Naive thymus-derived CD4-positive, alpha-beta T cell (primary cell): Measurements from ENCODE around the gene GPR149. TPM values are rescaled to one million over a fixed set of nuclear protein-coding genes. Genes with fewer than 3 reads are reported as not detected.

ENCODE experiments used
- ATAC-seq: fragments of 150-1000 bp; cut with Tn5 transposase; 2 replicates; pipeline ENCODE4 v1.10.0; 2021; ENCODE audit warnings: mild to moderate bottlenecking, moderate library complexity
- CTCF ChIA-PET: fragments of 350-600 bp; sonication (Branson Sonifier 250); formaldehyde crosslinking; loops from one replicate; lab custom pipeline; 2021; ENCODE audit warnings: antibody characterized with exemption; lab: Charles Lee
- POLR2A ChIA-PET: fragments of 350-600 bp; sonication (Branson Sonifier 250); formaldehyde crosslinking; loops from one replicate; lab custom pipeline; 2021; ENCODE audit warnings: antibody characterized with exemption, inconsistent platforms; lab: Charles Lee
- DNase-seq, 9 donors: peaks; one replicate each; pipeline versions ENCODE4 v3.0.0 to v3.0.0-alpha.2; 2020 to 2022; ENCODE audit warnings: mixed read lengths in 1 of 9
- H3K27ac ChIP-seq: one replicate; pipeline ENCODE4 v1.7.0; 2013; ENCODE audit warnings: mild to moderate bottlenecking, low read depth, low read length, moderate library complexity
- H3K27me3 ChIP-seq, 2 donors: one replicate each; pipeline ENCODE4 v1.7.0; 2013; ENCODE audit warnings: low read length in 2 of 2, mild to moderate bottlenecking in 2 of 2, moderate library complexity in 2 of 2; ENCODE audit not compliant: control insufficient read depth in 2 of 2, insufficient read depth in 2 of 2
- H3K36me3 ChIP-seq, 3 experiments: 1 replicate in 2 of 3; 2 replicates in 1 of 3; pipeline ENCODE4 v1.7.0; 2013; ENCODE audit warnings: low read length in 3 of 3, mild to moderate bottlenecking in 3 of 3, moderate library complexity in 1 of 3; ENCODE audit not compliant: insufficient read depth in 3 of 3, control insufficient read depth in 2 of 3
- H3K4me1 ChIP-seq, 2 donors: one replicate each; pipeline ENCODE4 v1.7.0; 2013; ENCODE audit warnings: low read length in 2 of 2, mild to moderate bottlenecking in 2 of 2, moderate library complexity in 1 of 2; ENCODE audit not compliant: control insufficient read depth in 2 of 2, insufficient read depth in 2 of 2
- H3K4me3 ChIP-seq: 2 replicates; pipeline ENCODE4 v1.7.0; 2013; ENCODE audit warnings: mild to moderate bottlenecking, low read length
- H3K9me3 ChIP-seq, 3 experiments: 1 replicate in 2 of 3; 2 replicates in 1 of 3; pipeline ENCODE4 v1.7.0; 2013; ENCODE audit warnings: low read length in 3 of 3; ENCODE audit not compliant: control insufficient read depth in 2 of 3
- H3K27ac Mint-ChIP-seq, 9 donors: one replicate each; pipeline ENCODE4 v1.8.0; 2020 to 2022; ENCODE audit warnings: mixed read lengths in 9 of 9, mild to moderate bottlenecking in 8 of 9, moderate library complexity in 5 of 9, inconsistent platforms in 2 of 9
- H3K27me3 Mint-ChIP-seq, 5 donors: one replicate each; pipeline ENCODE4 v1.8.0; 2021 to 2022; ENCODE audit warnings: mixed read lengths in 5 of 5, mild to moderate bottlenecking in 1 of 5
- H3K36me3 Mint-ChIP-seq, 5 donors: one replicate each; pipeline ENCODE4 v1.8.0; 2020 to 2022; ENCODE audit warnings: mixed read lengths in 5 of 5, mild to moderate bottlenecking in 3 of 5, inconsistent platforms in 1 of 5
- H3K4me1 Mint-ChIP-seq, 7 donors: one replicate each; pipeline ENCODE4 v1.8.0; 2020 to 2022; ENCODE audit warnings: mixed read lengths in 7 of 7, mild to moderate bottlenecking in 3 of 7, inconsistent platforms in 1 of 7
- H3K4me3 Mint-ChIP-seq, 10 donors: one replicate each; pipeline ENCODE4 v1.8.0; 2020 to 2022; ENCODE audit warnings: mild to moderate bottlenecking in 10 of 10, mixed read lengths in 10 of 10, moderate library complexity in 6 of 10, inconsistent platforms in 2 of 10
- H3K9me3 Mint-ChIP-seq, 11 donors: one replicate each; pipeline ENCODE4 v1.8.0; 2020 to 2022; ENCODE audit warnings: mixed read lengths in 11 of 11, mild to moderate bottlenecking in 4 of 11, inconsistent platforms in 1 of 11, moderate library complexity in 1 of 11
- intact Hi-C, 2 donors: fragments of 100-400 bp; cut with micrococcal nuclease; formaldehyde crosslinking; loops; one replicate each; pipeline ENCODE4 v1.15.1; 2023
- polyA plus RNA-seq, 2 donors: library from polyadenylated mRNA; unstranded; fragments of 300-500 nt; fragmentation: Illumina TruSeq; gene quantifications; one replicate each; pipeline ENCODE4 v1.2.3, GENCODE V29; 2021
- total RNA-seq, 6 experiments: library from RNA in 5 of 6; stranded (reverse) in 5 of 6; gene quantifications; 1 replicate in 5 of 6; 2 replicates in 1 of 6; pipeline ENCODE4 v1.2.3 and lab custom pipeline; 2021 to 2026

Gene GPR149
- total and polyA plus RNA-seq, 7 experiments from 2014 or later = not detected

GRCh38 chr3:154431043-154431442 is 1.1 kb upstream of the GPR149 start:
- ATAC-seq (no peak), DNase-seq (no peak)
- no peaks in the 10 kb centered on the region for H3K9me3 ChIP-seq
- POLR2A ChIA-PET = no interaction called here
- H3K4me1 ChIP-seq = no peaks in the 10 kb centered on the region
- Mint-ChIP-seq H3K4me1 (peaks cover 0 to 7% (median 0%) of the 10 kb centered on the region in 7 donors), H3K27me3 (peaks cover 39 to 44% (median 42%) of the 10 kb centered on the region in 5 donors), H3K36me3 (peaks cover 0 to 5% (median 0%) of the 10 kb centered on the region in 5 donors), H3K27ac (no peak overlapping the region), H3K4me3 (no peak overlapping the region), H3K9me3 (peaks cover 0 to 6% (median 3%) of the 10 kb centered on the region in 11 donors)
- CTCF ChIA-PET = no interaction called here
- H3K27me3 ChIP-seq = no peaks in the 10 kb centered on the region
- no peak overlapping the region for H3K27ac ChIP-seq
- intact Hi-C loops = no loop called here
- no peaks in the 10 kb centered on the region for H3K36me3 ChIP-seq
- H3K4me3 ChIP-seq = no peak overlapping the region

DNA sequence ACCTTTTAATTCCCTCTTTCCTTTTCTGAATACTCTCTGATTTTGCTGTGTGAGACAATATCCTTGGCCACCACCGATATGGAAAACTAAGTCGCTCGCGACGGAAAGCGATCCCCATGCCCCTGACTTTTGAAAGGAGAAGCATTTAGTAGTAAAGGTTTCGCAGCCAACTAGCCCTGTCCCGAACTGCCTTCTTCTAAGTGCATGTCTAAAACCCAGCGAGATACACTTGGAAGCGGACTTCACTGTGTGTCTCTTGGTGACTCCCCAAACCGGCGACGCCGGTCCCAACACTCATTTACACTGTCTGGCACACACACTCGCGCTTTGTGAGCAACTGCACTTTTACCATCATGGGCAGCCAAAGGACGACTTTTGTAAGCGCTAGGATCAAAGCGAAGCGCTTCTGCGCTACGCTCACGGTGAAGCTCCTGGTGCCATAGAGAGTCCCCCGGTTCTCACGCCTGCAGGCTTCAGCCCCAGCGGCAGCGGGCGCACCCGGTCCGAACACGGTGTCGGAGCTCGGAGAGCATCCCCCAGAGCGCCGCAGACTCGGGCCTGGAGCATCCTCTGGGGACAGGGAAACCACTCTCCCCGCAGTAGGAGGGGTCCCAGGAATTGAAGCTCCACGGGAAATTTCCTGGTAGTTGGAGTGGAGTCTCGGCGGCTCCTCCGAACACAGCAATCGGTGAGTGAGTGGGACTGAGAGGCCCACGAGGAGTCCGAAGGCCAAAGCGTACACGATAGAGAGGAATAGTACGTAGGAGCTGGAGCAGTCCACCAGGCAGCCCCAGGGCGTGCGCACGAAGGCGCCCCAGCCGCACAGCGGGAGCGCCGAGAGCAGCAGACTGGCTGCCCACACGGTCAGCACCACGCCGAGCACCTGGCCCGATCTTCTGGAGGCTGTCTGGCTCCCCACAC is 1.4 kb downstream of the GPR149 start:
- Histone ChIP-seq H3K27me3 (no peaks in the 10 kb centered on the region), H3K36me3 (no peaks in the 10 kb centered on the region), H3K4me3 (no peak overlapping the region), H3K27ac (no peak overlapping the region), H3K9me3 (no peaks in the 10 kb centered on the region), H3K4me1 (no peaks in the 10 kb centered on the region)
- H3K36me3 Mint-ChIP-seq = peaks cover 0 to 5% (median 0%) of the 10 kb centered on the region in 5 donors
- DNase-seq (no peak), ATAC-seq (no peak)
- CTCF ChIA-PET = no interaction called here
- peaks cover 43 to 55% (median 45%) of the 10 kb centered on the region in 5 donors for H3K27me3 Mint-ChIP-seq
- POLR2A ChIA-PET = no interaction called here
- no peak overlapping the region for H3K27ac Mint-ChIP-seq
- peaks cover 0 to 7% (median 0%) of the 10 kb centered on the region in 7 donors for H3K4me1 Mint-ChIP-seq
- H3K9me3 Mint-ChIP-seq = peaks cover 0 to 6% (median 0%) of the 10 kb centered on the region in 11 donors
- H3K4me3 Mint-ChIP-seq = no peak overlapping the region
- intact Hi-C loops = no loop called here

GRCh38 chr3:154427685-154428285 is 2.2 kb downstream of the GPR149 start:
- Histone ChIP-seq H3K9me3 (no peaks in the 10 kb centered on the region), H3K27me3 (no peaks in the 10 kb centered on the region), H3K4me1 (no peaks in the 10 kb centered on the region), H3K27ac (no peak overlapping the region), H3K4me3 (no peak overlapping the region), H3K36me3 (no peaks in the 10 kb centered on the region)
- H3K36me3 Mint-ChIP-seq = peaks cover 0 to 5% (median 0%) of the 10 kb centered on the region in 5 donors
- peaks cover 0 to 6% (median 0%) of the 10 kb centered on the region in 11 donors for H3K9me3 Mint-ChIP-seq
- peaks cover 0 to 7% (median 0%) of the 10 kb centered on the region in 7 donors for H3K4me1 Mint-ChIP-seq
- CTCF ChIA-PET = no interaction called here
- H3K4me3 Mint-ChIP-seq = no peak overlapping the region
- ATAC-seq = no peak
- POLR2A ChIA-PET = no interaction called here
- no peak overlapping the region for H3K27ac Mint-ChIP-seq
- intact Hi-C loops = no loop called here
- H3K27me3 Mint-ChIP-seq = peaks cover 43 to 62% (median 45%) of the 10 kb centered on the region in 5 donors
- DNase-seq = no peak

- POLR2A ChIA-PET = no interaction called here
- peaks cover 15 to 32% (median 20%) of the 10 kb centered on the region in 5 donors for H3K27me3 Mint-ChIP-seq
Measured at GRCh38 chr3:154422694-154423093, 7.3 kb downstream of the GPR149 start.

GRCh38 chr3:154421083-154421482 is 8.9 kb downstream of the GPR149 start:
- Histone ChIP-seq H3K4me3 (no peak overlapping the region), H3K36me3 (no peaks in the 10 kb centered on the region), H3K27me3 (no peaks in the 10 kb centered on the region), H3K9me3 (no peaks in the 10 kb centered on the region), H3K27ac (no peak overlapping the region), H3K4me1 (no peaks in the 10 kb centered on the region)
- Mint-ChIP-seq H3K27me3 (peaks cover under 1 to 22% (median 5%) of the 10 kb centered on the region in 5 donors), H3K9me3 (peaks cover 0 to 15% (median 4%) of the 10 kb centered on the region in 11 donors), H3K4me1 (no peaks in the 10 kb centered on the region), H3K27ac (no peak overlapping the region), H3K4me3 (no peak overlapping the region), H3K36me3 (no peaks in the 10 kb centered on the region)
- ChIA-PET CTCF (no interaction called here), POLR2A (no interaction called here)
- no peak for ATAC-seq
- no peak for DNase-seq
- intact Hi-C loops = no loop called here

More at GRCh38 chr3:154422694-154423093, 7.3 kb downstream of the GPR149 start:
- H3K4me3 ChIP-seq = no peak overlapping the region
- no peaks in the 10 kb centered on the region for H3K4me1 Mint-ChIP-seq
- H3K9me3 Mint-ChIP-seq = peaks cover 0 to 5% (median under 1%) of the 10 kb centered on the region in 11 donors
- no peaks in the 10 kb centered on the region for H3K9me3 ChIP-seq
- intact Hi-C loops = no loop called here
- H3K27me3 ChIP-seq = no peaks in the 10 kb centered on the region
- CTCF ChIA-PET = no interaction called here
- H3K4me1 ChIP-seq = no peaks in the 10 kb centered on the region
- H3K4me3 Mint-ChIP-seq = no peak overlapping the region
- no peak overlapping the region for H3K27ac ChIP-seq
- no peaks in the 10 kb centered on the region for H3K36me3 ChIP-seq
- ATAC-seq (no peak), DNase-seq (no peak)
- no peak overlapping the region for H3K27ac Mint-ChIP-seq
- no peaks in the 10 kb centered on the region for H3K36me3 Mint-ChIP-seq

DNA sequence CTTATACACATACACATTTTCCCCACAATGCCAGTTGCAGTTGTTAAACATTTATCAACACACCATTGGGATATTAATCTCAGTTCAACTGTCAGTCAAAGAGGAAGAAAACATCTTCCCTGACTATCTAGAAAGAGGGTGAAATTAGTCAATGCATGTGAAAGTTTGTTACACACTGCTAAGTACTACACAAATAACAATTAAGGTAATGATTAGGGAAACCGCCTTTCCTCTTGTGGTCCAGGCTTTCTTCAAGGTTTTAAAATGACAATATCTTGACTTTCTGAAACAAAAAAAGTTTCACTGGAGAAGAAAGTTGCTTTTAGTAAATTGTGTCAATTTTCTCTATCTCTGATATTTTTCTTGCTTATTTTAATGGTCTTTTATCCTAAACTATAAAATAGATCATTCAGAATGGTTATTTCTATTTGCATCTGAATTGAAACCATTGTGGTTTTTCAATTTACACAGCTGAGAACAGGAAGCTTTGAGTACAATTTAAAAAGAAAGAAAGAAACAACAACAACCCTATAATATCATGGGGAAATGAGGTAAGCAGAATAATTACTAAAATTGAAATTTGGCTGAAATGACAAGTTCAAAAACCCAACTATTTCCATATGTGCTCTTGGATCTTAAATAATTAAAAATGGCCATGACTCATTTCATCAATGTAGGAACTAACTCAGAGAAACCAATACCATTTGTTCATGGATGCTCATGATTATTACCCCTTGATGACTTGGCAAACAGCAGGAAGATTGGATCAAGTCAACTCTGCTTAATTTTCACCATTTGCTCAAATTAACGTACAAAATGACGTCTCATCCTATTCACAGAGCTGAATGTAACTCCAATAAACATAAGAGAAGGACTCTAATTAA is 31.7 kb downstream of the GPR149 start:
- Mint-ChIP-seq H3K36me3 (no peaks in the 10 kb centered on the region), H3K4me3 (no peak overlapping the region), H3K27me3 (peaks cover 0 to 15% (median 0%) of the 10 kb centered on the region in 5 donors), H3K9me3 (no peaks in the 10 kb centered on the region), H3K4me1 (no peaks in the 10 kb centered on the region), H3K27ac (no peak overlapping the region)
- H3K4me1 ChIP-seq = no peaks in the 10 kb centered on the region
- no peak for DNase-seq
- ATAC-seq = no peak
- ChIA-PET POLR2A (no interaction called here), CTCF (interaction anchor here (0.6 kb wide), 1 partner anchor 278 kb away, joined by 6 read pairs; no protein-coding TSS in a partner anchor)
- no peaks in the 10 kb centered on the region for H3K36me3 ChIP-seq
- no peak overlapping the region for H3K27ac ChIP-seq
- no peaks in the 10 kb centered on the region for H3K27me3 ChIP-seq
- H3K9me3 ChIP-seq = no peaks in the 10 kb centered on the region
- H3K4me3 ChIP-seq = no peak overlapping the region
- intact Hi-C loops = no loop called here
